GM12878 (cell line): ENCODE data around the gene DNAH3. TPM values are rescaled to one million over a fixed set of nuclear protein-coding genes. Genes with fewer than 3 reads are reported as not detected.

Experiments
- E4F1 ChIP-seq: fragments of 450-650 bp; IDR thresholded peaks from 2 replicates; pipeline ENCODE4 v1.6.1; 2018; ENCODE audit warnings: borderline replicate concordance, mild to moderate bottlenecking; ENCODE audit not compliant: partially characterized antibody
- ESRRA ChIP-seq: IDR thresholded peaks from 2 replicates; pipeline ENCODE4 v1.6.1; 2012; ENCODE audit warnings: mild to moderate bottlenecking, low read length, improper control_type of control experiment
- HDAC2 ChIP-seq: fragments of 200-600 bp; sonication (generic); IDR thresholded peaks from 2 replicates; pipeline ENCODE4 v1.6.1; 2017
- JUNB ChIP-seq: IDR thresholded peaks from 2 replicates; pipeline ENCODE4 v1.6.1; 2016; ENCODE audit warnings: antibody characterized with exemption, mild to moderate bottlenecking
- KLF5 ChIP-seq: fragments of 450-650 bp; IDR thresholded peaks from 2 replicates; pipeline ENCODE4 v1.6.1; 2014; ENCODE audit warnings: mild to moderate bottlenecking; ENCODE audit not compliant: partially characterized antibody
- MEF2B ChIP-seq: fragments of 450-650 bp; IDR thresholded peaks from 2 replicates; pipeline ENCODE4 v1.6.1; 2018; ENCODE audit warnings: mild to moderate bottlenecking, moderate library complexity; ENCODE audit not compliant: partially characterized antibody, poor library complexity, severe bottlenecking
- NR2F1 ChIP-seq: fragments of 450-650 bp; conservative IDR thresholded peaks from 2 replicates; pipeline ENCODE4 v1.6.1; 2017; ENCODE audit warnings: mild to moderate bottlenecking
- PRDM15 ChIP-seq: fragments of 450-650 bp; formaldehyde crosslinking; IDR thresholded peaks from 2 replicates; pipeline ENCODE4 v1.4.0; 2020; ENCODE audit warnings: mild to moderate bottlenecking, moderate library complexity
- RELA ChIP-seq: fragments of 450-650 bp; IDR thresholded peaks from 2 replicates; pipeline ENCODE4 v1.8.0; 2014; ENCODE audit warnings: borderline replicate concordance; ENCODE audit not compliant: partially characterized antibody
- REST ChIP-seq: IDR thresholded peaks from 2 replicates; pipeline ENCODE4 v1.6.1; 2012; ENCODE audit warnings: mild to moderate bottlenecking, low read depth, low read length
- TARDBP ChIP-seq: IDR thresholded peaks from 2 replicates; pipeline ENCODE4 v1.6.1; 2016; ENCODE audit warnings: borderline replicate concordance
- TCF3 ChIP-seq: IDR thresholded peaks from 2 replicates; pipeline ENCODE4 v1.6.1; 2012; ENCODE audit warnings: low read depth, mild to moderate bottlenecking, low read length, borderline replicate concordance; ENCODE audit not compliant: insufficient read depth
- ZBTB40 ChIP-seq: fragments of 450-650 bp; IDR thresholded peaks from 2 replicates; pipeline ENCODE4 v1.6.1; 2016; ENCODE audit warnings: mild to moderate bottlenecking, moderate library complexity, borderline replicate concordance
- ZSCAN29 ChIP-seq: fragments of 450-650 bp; IDR thresholded peaks from 2 replicates; pipeline ENCODE4 v1.6.1; 2017; ENCODE audit warnings: mild to moderate bottlenecking, moderate library complexity
- polyA plus RNA-seq, 11 experiments: library from polyadenylated mRNA; depleted of rRNA in 4 of 11; unstranded in 6 of 11; stranded (reverse) in 5 of 11; fragments of >200 nt; fragmentation: Nextera tagmentation in 4 of 11; fragmentation: Illumina TruSeq in 1 of 11; extraction: Ambion mirVana in 4 of 11; extraction: Trizol in 1 of 11; gene quantifications; 1 replicate in 1 of 11; 2 replicates in 10 of 11; pipeline versions ENCODE4 v1.2.1 to v1.2.3, GENCODE V29; 2011 to 2016; ENCODE audit warnings: inconsistent platforms in 2 of 11, missing spikeins in 2 of 11, low read depth in 1 of 11
- total RNA-seq, 4 experiments: library from RNA; depleted of rRNA in 3 of 4; stranded (reverse); fragments of >200 nt in 3 of 4; fragmentation: Illumina TruSeq in 1 of 4; extraction: Trizol in 1 of 4; gene quantifications; 2 replicates each; pipeline versions ENCODE4 v1.2.1 to v1.2.3, GENCODE V29; 2013 to 2021

The DNAH3 gene
- total and polyA plus RNA-seq, 10 of the 15 experiments (the other 5 are each of a cell fraction or from before 2014, with no cell fraction given), result under 0.01 to 0.04 (median 0.04) TPM; not detected in 5

- no peak for TF ChIP-seq REST
- TF ChIP-seq MEF2B, result no peak
- no peak for TF ChIP-seq PRDM15 (CRISPR knock-in tag)
- TF ChIP-seq HDAC2, result no peak
- TF ChIP-seq ZBTB40, result no peak
- TF ChIP-seq ZSCAN29, result no peak
- no peak for TF ChIP-seq E4F1
- no peak for TF ChIP-seq TCF3
- no peak for TF ChIP-seq NR2F1
- no peak for TF ChIP-seq JUNB
- no peak for TF ChIP-seq RELA
- TF ChIP-seq KLF5, result no peak
- no peak for TF ChIP-seq ESRRA
- no peak for TF ChIP-seq TARDBP
Observed at GRCh38 chr16:21156767-21157467, 6.3 kb upstream of the DNAH3 start (continued).
